Tibial nerve (tissue), 4 donors: Measurements from ENCODE around the gene GABRR1. TPM values are rescaled to one million over a fixed set of nuclear protein-coding genes. Genes with fewer than 3 reads are reported as not detected.

Experiments used
- DNase-seq, 2 donors: peaks; one replicate each; pipeline ENCODE4 v3.0.0-alpha.2; 2019; ENCODE audit warnings: low spot score in 2 of 2
- H3K27ac ChIP-seq, 4 donors: fragments of 200-600 bp; sonication (generic) in 3 of 4; one replicate each; pipeline ENCODE4 v1.5.1; 2017 to 2019; ENCODE audit warnings: mild to moderate bottlenecking in 1 of 4
- H3K27me3 ChIP-seq, 2 donors: fragments of 200-600 bp; sonication (generic) in 1 of 2; one replicate each; pipeline versions ENCODE4 v1.5.1 to v1.6.0; 2017 to 2019
- H3K36me3 ChIP-seq, 3 donors: fragments of 200-600 bp; sonication (generic); one replicate each; pipeline ENCODE4 v1.5.1; 2018 to 2019
- H3K4me1 ChIP-seq, 4 donors: fragments of 200-600 bp; sonication (generic) in 3 of 4; one replicate each; pipeline ENCODE4 v1.5.1; 2017 to 2019
- H3K4me3 ChIP-seq, 4 donors: fragments of 200-600 bp; sonication (generic) in 3 of 4; one replicate each; pipeline ENCODE4 v1.5.1; 2017 to 2019; ENCODE audit warnings: mild to moderate bottlenecking in 1 of 4, moderate library complexity in 1 of 4
- H3K9me3 ChIP-seq, 4 donors: fragments of 200-600 bp; sonication (generic) in 3 of 4; one replicate each; pipeline ENCODE4 v1.5.1; 2017 to 2019
- EP300 ChIP-seq, 2 donors: sonication (generic); formaldehyde crosslinking; IDR thresholded peaks; one replicate each; pipeline ENCODE4 v1.6.1; 2017; ENCODE audit warnings: antibody characterized with exemption in 2 of 2, mild to moderate bottlenecking in 1 of 2
- POLR2A ChIP-seq, 2 donors: fragments of 450-650 bp; IDR thresholded peaks; one replicate each; pipeline ENCODE4 v1.6.1; 2017; ENCODE audit warnings: antibody characterized with exemption in 2 of 2, mild to moderate bottlenecking in 2 of 2, moderate library complexity in 2 of 2
- WGBS, 2 donors: methylation state at CpG; one replicate each; pipeline ENCODE4 v1.1.5; 2018; 5-methylcytosine and 5-hydroxymethylcytosine counted together
- total RNA-seq, 4 donors: library from RNA; depleted of rRNA; stranded (reverse); fragments of >200 nt; gene quantifications; one replicate each; pipeline ENCODE4 v1.1.0, GENCODE V29; 2016
- TF ChIP-seq, protein P1 (sequence below), 5 experiments: fragments of 200-600 bp in 3 of 5; fragments of 450-650 bp in 2 of 5; sonication (generic) in 3 of 5; IDR thresholded peaks; one replicate each; pipeline ENCODE4 v1.5.1; 2016 to 2019; ENCODE audit warnings: antibody characterized with exemption in 5 of 5, mild to moderate bottlenecking in 3 of 5, moderate library complexity in 2 of 5

GABRR1 gene
- total RNA-seq, 4 donors from 2014 or later, result not detected

DNA sequence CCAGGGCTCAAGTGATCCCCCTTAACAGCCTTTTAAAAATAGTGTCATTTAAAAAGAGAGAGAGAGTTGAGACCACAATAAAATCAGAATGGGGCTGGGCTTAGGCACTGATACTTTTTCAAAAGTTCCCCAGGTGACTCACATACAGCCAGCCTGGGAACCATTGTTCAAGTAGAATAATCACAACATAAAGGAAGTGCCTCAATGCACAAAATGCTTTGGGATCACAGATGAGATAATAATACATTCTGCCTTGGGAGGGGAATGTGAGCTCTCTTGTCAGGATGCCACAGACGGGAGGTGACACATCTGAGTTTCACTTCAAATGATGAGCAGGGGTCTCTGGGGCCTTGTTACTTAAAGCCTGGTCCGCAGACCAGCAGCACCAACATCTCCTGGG lies 34.0 kb upstream of the GABRR1 start:
- no peak for DNase-seq
- TF ChIP-seq, protein P1, sequence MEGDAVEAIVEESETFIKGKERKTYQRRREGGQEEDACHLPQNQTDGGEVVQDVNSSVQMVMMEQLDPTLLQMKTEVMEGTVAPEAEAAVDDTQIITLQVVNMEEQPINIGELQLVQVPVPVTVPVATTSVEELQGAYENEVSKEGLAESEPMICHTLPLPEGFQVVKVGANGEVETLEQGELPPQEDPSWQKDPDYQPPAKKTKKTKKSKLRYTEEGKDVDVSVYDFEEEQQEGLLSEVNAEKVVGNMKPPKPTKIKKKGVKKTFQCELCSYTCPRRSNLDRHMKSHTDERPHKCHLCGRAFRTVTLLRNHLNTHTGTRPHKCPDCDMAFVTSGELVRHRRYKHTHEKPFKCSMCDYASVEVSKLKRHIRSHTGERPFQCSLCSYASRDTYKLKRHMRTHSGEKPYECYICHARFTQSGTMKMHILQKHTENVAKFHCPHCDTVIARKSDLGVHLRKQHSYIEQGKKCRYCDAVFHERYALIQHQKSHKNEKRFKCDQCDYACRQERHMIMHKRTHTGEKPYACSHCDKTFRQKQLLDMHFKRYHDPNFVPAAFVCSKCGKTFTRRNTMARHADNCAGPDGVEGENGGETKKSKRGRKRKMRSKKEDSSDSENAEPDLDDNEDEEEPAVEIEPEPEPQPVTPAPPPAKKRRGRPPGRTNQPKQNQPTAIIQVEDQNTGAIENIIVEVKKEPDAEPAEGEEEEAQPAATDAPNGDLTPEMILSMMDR (IDR thresholded peaks at IDR 0.05), result no peak
- TF ChIP-seq EP300 (IDR thresholded peaks at IDR 0.05) (no peak), POLR2A (IDR thresholded peaks at IDR 0.05) (no peak)
- Histone ChIP-seq H3K27ac (no peak overlapping the region), H3K36me3 (no peaks in the 10 kb centered on the region), H3K4me1 (no peaks in the 10 kb centered on the region), H3K4me3 (no peak overlapping the region), H3K9me3 (no peaks in the 10 kb centered on the region), H3K27me3 (no peaks in the 10 kb centered on the region)
- WGBS, 2 donors, result 68 to 88% methylated on average over 2 of the region's 2 CpGs

GRCh38 chr6:89250239-89250638 lies 33.1 kb upstream of the GABRR1 start:
- H3K9me3 ChIP-seq, result no peaks in the 10 kb centered on the region
- DNase-seq, result no peak
- H3K4me3 ChIP-seq, result no peak overlapping the region
- TF ChIP-seq POLR2A (IDR thresholded peaks at IDR 0.05), result no peak
- H3K4me1 ChIP-seq, result no peaks in the 10 kb centered on the region
- H3K27ac ChIP-seq, result no peak overlapping the region
- WGBS, 2 donors, result 76 to 87% methylated on average over 7 of the region's 7 CpGs
- no peaks in the 10 kb centered on the region for H3K27me3 ChIP-seq
- no peaks in the 10 kb centered on the region for H3K36me3 ChIP-seq

DNA sequence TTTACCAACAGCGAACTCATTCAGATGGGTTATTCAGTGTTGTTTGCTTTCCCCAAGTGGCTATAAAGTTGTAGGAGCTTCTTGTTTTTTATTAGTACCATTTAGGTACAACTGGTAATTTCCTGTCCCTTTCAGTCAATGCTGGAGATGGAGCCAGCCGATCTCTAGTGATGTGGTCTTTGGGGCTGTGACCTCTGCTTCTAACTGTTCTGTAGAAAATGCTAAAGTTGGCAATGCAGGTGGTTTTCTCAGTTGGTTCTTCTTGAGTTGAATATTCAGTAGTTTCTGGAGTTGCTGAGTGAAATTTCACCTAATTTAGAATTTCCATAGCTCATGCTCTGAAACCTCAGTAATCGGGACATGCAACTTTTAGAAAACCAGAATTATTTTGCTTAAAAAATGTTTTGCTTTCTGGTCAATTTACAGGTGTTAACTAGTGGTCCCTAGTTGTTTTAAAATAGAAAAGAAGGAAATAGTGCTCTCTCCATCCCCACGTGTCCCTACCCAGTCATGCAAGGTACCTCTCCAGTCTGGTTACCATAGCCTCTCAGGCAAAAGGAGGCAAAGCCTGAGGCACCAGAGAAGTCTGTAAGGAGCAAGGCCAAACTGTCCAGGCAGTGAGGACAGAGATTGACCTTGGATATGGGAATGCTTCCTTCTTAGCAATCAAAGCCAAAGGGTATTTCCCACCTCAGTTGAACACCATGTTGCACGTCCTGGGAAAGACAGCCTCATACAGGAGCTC lies 27.3 kb upstream of the GABRR1 start:
- Histone ChIP-seq H3K9me3 (no peaks in the 10 kb centered on the region), H3K27me3 (no peaks in the 10 kb centered on the region), H3K4me3 (no peak overlapping the region), H3K27ac (no peak overlapping the region), H3K4me1 (peaks cover 0 to 7% (median 0%) of the 10 kb centered on the region in 4 donors), H3K36me3 (no peaks in the 10 kb centered on the region)
- DNase-seq, result no peak
- TF ChIP-seq EP300 (IDR thresholded peaks at IDR 0.05), result no peak
- TF ChIP-seq POLR2A (IDR thresholded peaks at IDR 0.05), result no peak
- TF ChIP-seq, protein P1 (IDR thresholded peaks at IDR 0.05), result no peak
- 73 to 75% methylated on average over 5 of the region's 5 CpGs for WGBS, 2 donors

DNA sequence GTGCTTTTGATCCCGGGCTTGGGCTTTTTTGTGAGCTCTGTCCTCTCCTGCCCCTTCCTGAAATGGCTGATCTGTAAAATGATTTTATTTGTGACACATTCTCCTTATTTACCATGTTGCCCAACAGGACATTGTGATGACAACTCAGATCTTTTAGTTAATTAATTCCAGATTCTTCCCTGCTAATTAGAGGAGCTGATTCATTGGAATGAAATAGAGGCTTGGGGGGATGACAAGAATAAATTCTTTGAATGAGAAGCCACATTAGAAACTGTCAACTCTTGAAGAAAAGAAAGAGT lies 26.1 kb upstream of the GABRR1 start:
- no peaks in the 10 kb centered on the region for H3K9me3 ChIP-seq
- no peak overlapping the region for H3K27ac ChIP-seq
- H3K36me3 ChIP-seq, result no peaks in the 10 kb centered on the region
- H3K4me3 ChIP-seq, result no peak overlapping the region
- WGBS, 2 donors, result 47 to 48% methylated on average over 1 of the region's 1 CpG
- H3K4me1 ChIP-seq, result peaks cover 0 to 7% (median 0%) of the 10 kb centered on the region in 4 donors
- H3K27me3 ChIP-seq, result no peaks in the 10 kb centered on the region
- TF ChIP-seq EP300 (IDR thresholded peaks at IDR 0.05) (no peak), POLR2A (IDR thresholded peaks at IDR 0.05) (no peak)
- TF ChIP-seq, protein P1 (IDR thresholded peaks at IDR 0.05), result no peak
- DNase-seq, result no peak

DNA sequence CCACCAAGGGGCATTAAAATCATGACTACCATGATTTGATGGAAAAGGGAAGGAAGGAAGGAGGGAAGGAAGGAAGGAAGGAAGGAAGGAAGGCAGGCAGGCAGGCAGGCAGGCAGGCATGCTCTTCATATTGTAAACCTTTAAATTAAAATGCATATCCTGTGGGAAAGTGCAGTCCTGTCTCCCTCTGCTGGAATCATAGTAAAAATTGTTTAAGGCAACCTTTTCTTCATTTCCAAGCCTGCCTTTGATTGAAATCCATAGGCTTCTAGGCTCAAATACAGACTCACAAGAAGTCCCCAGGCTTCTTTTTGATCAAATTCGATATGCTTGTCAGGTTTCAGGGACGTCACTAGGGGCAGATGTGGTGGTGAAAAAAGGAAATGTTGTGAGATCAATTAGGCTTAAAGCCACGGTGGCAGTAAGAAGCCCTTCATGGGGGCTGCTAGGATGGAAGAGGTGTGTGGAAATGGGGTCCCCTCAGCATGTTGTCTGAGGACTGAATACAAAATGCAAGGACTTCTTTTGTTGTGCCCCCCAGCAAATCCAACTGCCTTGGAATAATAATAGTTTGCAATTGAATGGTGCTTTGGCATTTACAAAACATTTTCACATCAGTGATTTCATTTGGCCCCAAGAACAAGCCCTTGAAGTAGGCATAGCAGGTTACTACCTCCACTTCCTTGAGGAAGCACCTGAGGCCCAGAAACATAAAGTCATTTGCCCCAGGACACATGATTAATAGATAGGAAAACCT lies 25.6 kb upstream of the GABRR1 start:
- peaks cover 0 to 7% (median 0%) of the 10 kb centered on the region in 4 donors for H3K4me1 ChIP-seq
- 13 to 17% methylated on average over 3 of the region's 3 CpGs for WGBS, 2 donors
- H3K27ac ChIP-seq, result no peak overlapping the region
- DNase-seq, result no peak
- no peak for TF ChIP-seq POLR2A (IDR thresholded peaks at IDR 0.05)
- TF ChIP-seq, protein P1 (IDR thresholded peaks at IDR 0.05), result peak in 4 of 5 experiments; percentile 35 to 69 (median 42)
- no peaks in the 10 kb centered on the region for H3K9me3 ChIP-seq
- H3K36me3 ChIP-seq, result no peaks in the 10 kb centered on the region
- H3K27me3 ChIP-seq, result no peaks in the 10 kb centered on the region
- no peak overlapping the region for H3K4me3 ChIP-seq
